ENCODE data around the gene OCRL.

OCRL gene

GRCh38 chrX:129581904-129582303 is 41.8 kb downstream of the OCRL start:
- in situ Hi-C loops (cut with HindIII; ENCODE audit: low sequenced_read_pairs) = no loop called here

DNA sequence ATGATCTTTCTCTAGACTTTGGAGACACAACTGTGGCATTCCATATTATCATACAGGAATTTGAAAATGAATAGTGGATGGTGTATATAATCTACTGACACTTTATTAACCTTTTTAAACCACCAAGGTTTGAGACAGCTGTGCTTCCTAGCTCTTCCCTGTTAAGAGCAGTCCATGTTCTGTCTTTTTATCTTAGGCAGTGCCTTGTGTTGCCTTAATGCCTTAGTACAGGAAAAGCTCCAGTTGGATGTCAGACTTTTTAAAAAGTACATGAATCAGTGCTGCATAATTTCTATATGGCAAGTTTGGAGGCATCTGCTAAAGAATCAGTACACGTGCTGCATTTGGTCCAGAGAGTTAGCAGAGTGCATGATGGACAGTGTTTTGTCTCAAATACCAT is 45.1 kb downstream of the OCRL start:
- in situ Hi-C loops (cut with HindIII; ENCODE audit: low sequenced_read_pairs) = no loop called here

DNA sequence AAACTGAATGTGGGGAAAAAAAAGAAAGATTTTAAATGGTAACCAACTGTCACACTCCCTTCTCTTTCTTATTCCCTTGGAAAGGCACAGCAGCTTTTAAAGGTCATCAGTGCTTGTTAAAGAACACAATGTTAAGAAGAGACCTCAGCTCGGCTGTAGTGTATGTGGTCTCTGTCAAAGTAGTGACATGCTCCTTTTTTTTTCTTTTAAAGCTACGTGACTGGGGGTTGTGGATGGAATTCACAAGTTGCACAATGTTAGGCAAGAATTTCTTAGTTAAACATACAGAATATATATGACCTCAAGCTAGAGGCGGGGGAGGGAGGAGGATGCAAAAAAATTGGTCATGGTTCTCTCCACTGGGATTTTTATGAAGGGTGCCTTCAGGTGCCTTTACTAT is 45.6 kb downstream of the OCRL start:
- in situ Hi-C loops (cut with HindIII; ENCODE audit: low sequenced_read_pairs) = no loop called here

GRCh38 chrX:129586446-129586845 is 46.4 kb downstream of the OCRL start:
- in situ Hi-C loops (cut with HindIII; ENCODE audit: low sequenced_read_pairs) = no loop called here

DNA sequence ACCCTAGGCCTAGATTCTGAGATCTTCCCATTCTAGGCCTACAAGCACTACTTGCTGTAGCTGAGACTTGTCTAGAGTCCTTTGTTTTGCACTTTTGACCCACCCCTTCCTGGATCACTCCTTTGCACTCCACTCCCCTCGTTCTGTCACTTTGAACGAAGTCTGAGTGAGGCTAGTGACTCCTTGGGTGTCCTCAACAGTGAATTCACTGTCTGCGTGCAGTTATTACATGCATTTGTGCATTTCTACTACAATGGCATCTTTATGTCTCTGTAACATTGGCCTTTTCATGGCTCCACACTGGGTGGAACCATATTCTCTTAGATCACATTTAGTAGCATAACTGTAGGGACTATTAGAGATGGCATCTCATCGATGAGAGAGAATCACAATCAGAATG is 50.5 kb downstream of the OCRL start:
- in situ Hi-C loops (cut with HindIII; ENCODE audit: low sequenced_read_pairs) = no loop called here

DNA sequence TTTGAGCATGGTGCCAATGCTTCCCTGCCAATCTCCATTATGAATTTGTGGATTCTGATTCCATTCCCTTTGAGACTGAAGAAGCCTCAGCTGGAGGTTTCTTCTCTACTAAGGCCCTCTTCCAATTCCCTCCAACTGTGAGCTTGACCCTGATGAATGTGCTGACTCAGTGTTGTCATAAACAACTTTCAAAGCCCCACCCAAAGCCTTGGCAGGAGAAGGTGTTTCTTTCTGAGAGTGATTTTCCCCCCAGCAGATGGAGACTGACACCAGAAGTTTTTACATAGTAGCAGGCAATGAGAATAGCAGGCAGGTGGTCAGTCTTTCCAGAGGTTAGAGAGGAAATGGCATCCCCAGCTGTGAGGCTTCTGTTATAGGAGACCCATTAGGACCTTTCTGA is 53.1 kb downstream of the OCRL start:
- in situ Hi-C loops (cut with HindIII; ENCODE audit: low sequenced_read_pairs) = no loop called here

- in situ Hi-C loops (cut with HindIII; ENCODE audit: low sequenced_read_pairs) = no loop called here
Measured at GRCh38 chrX:129594781-129595180, 54.7 kb downstream of the OCRL start.

- in situ Hi-C loops (cut with HindIII; ENCODE audit: low sequenced_read_pairs) = no loop called here
Measured at GRCh38 chrX:129596077-129596476, 56.0 kb downstream of the OCRL start.

GRCh38 chrX:129597905-129598304 is 57.8 kb downstream of the OCRL start:
- in situ Hi-C loops (cut with HindIII; ENCODE audit: low sequenced_read_pairs) = no loop called here

GRCh38 chrX:129599499-129599898 is 59.4 kb downstream of the OCRL start:
- in situ Hi-C loops (cut with HindIII; ENCODE audit: low sequenced_read_pairs) = no loop called here

DNA sequence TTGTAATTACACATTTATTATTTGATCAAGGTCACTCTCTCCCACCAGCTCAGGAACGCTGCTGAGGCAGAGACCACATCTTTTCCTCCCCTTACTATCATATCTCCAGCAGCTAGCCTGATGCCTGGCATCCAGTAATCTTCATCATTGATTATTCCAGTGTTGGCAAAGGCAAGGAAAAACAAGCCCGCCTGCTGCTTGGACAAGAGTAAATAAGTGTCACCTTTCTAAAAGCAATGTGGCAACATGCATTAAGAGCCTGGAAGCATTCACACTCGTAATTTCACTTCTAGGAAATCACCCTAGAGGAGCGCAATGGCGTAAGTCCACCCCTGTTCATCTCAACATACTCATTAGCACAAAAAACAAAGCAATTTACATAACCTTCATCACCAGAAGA is 59.9 kb downstream of the OCRL start:
- in situ Hi-C loops (cut with HindIII; ENCODE audit: low sequenced_read_pairs) = loop anchor here (25.0 kb wide), 1 partner anchor 137 kb away; the partner anchor contains the start of gene XPNPEP2

DNA sequence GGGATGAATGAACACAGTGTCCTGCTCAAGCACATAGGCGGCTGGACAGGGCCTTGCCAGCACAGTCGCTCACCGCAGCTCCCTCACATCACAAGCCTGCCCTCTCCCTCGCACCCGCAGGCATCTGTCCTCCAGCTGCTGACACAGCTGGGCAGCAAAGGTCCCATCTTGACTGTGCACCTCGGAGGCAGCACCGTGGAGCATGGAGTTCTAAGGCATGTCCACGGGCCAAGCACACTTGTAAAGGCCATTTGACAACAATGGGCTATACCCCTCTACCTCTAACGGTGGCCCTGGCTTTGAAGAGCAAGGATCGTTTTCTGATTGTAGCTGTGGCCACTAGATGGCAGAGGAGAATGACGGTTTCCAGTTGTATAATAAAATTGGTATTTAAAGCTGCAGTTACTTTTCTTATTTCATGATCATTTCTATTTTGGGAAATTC is 60.9 kb downstream of the OCRL start:
- in situ Hi-C loops (cut with HindIII; ENCODE audit: low sequenced_read_pairs) = loop anchor here (25.0 kb wide), 1 partner anchor 136 kb away; the partner anchor contains the start of gene XPNPEP2

GRCh38 chrX:129606918-129607317 is 66.9 kb downstream of the OCRL start:
- in situ Hi-C loops (cut with HindIII; ENCODE audit: low sequenced_read_pairs) = loop anchor here (25.0 kb wide), 1 partner anchor 130 kb away; the partner anchor contains the start of gene XPNPEP2

DNA sequence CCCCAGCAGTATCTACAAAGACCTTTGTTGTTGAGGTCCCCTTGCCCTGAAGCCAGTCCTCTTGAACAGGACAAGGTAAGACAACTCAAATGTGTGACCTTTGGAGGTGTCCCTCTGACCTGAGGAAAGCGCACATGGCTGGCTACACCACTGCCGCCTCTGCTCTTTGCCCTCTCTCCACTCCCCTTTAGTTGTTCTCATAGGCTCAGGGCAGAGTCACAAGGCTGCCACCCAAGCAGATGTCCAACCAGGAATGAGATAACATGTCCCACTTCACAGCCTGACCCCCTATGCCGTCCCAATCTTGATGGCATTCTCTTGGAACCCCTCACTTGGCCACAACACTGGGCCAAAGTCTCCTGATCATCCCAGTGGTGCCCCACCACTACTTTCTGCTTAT is 68.4 kb downstream of the OCRL start:
- in situ Hi-C loops (cut with HindIII; ENCODE audit: low sequenced_read_pairs) = loop anchor here (25.0 kb wide), 1 partner anchor 129 kb away; the partner anchor contains the start of gene XPNPEP2

GRCh38 chrX:129609395-129609794 is 69.3 kb downstream of the OCRL start:
- in situ Hi-C loops (cut with HindIII; ENCODE audit: low sequenced_read_pairs) = loop anchor here (25.0 kb wide), 1 partner anchor 128 kb away; the partner anchor contains the start of gene XPNPEP2

- in situ Hi-C loops (cut with HindIII; ENCODE audit: low sequenced_read_pairs) = loop anchor here (25.0 kb wide), 1 partner anchor 125 kb away; the partner anchor contains the start of gene XPNPEP2
Measured at GRCh38 chrX:129612396-129612795, 72.3 kb downstream of the OCRL start.

GRCh38 chrX:129613596-129613995 is 73.5 kb downstream of the OCRL start:
- in situ Hi-C loops (cut with HindIII; ENCODE audit: low sequenced_read_pairs) = loop anchor here (25.0 kb wide), 1 partner anchor 124 kb away; the partner anchor contains the start of gene XPNPEP2

- in situ Hi-C loops (cut with HindIII; ENCODE audit: low sequenced_read_pairs) = loop anchor here (25.0 kb wide), 1 partner anchor 123 kb away; the partner anchor contains the start of gene XPNPEP2
Measured at GRCh38 chrX:129614481-129615255, 74.6 kb downstream of the OCRL start.

- in situ Hi-C loops (cut with HindIII; ENCODE audit: low sequenced_read_pairs) = loop anchor here (25.0 kb wide), 1 partner anchor 120 kb away; the partner anchor contains the start of gene XPNPEP2
Measured at GRCh38 chrX:129617420-129617819, 77.4 kb downstream of the OCRL start.

- in situ Hi-C loops (cut with HindIII; ENCODE audit: low sequenced_read_pairs) = loop anchor here (25.0 kb wide), 1 partner anchor 118 kb away; the partner anchor contains the start of gene XPNPEP2
Measured at GRCh38 chrX:129618997-129619396, 78.9 kb downstream of the OCRL start.

DNA sequence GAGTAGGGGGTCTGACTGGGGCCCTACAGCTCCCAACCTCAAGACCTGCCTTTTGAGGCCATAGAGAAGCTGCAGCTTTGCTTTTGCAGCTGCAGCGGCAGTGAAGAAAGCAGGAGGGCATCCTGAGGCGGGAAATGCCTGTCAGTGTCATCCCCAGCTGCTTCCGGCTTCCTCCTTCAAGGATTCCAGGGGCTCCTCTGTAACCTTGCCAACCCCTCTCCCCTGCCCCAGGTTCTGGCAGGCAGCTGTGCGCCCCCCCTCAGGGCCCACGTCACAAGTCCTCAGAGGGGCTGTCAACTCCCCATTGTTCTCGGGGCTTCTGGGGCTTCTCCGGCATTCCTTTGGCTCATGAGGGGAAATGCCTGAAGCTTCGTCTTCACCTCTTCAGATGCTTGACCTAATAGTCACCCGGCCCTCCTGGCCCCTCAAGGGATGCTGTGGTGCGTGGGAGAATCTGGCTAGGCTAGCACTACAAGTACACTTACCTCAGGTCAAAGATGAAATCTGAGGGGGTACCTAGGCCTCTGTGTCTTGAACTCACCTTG is 82.8 kb downstream of the OCRL start:
- in situ Hi-C loops (cut with HindIII; ENCODE audit: low sequenced_read_pairs) = loop anchor here (25.0 kb wide), 1 partner anchor 114 kb away; the partner anchor contains the start of gene XPNPEP2

- in situ Hi-C loops (cut with HindIII; ENCODE audit: low sequenced_read_pairs) = no loop called here
Measured at GRCh38 chrX:129626026-129626425, 86.0 kb downstream of the OCRL start.
